H9 (cell line): ENCODE results near the gene METTL26. TPM values are rescaled to one million over a fixed set of nuclear protein-coding genes. Genes with fewer than 3 reads are reported as not detected.

ENCODE experiments used
- DNase-seq: peaks from one replicate; pipeline ENCODE4 v3.0.0-alpha.2; 2017
- H2AFZ ChIP-seq: one replicate; pipeline ENCODE4 v1.6.1; 2013; ENCODE audit warnings: mild to moderate bottlenecking, low read length, control low read depth, moderate library complexity
- H2AK5ac ChIP-seq: 2 replicates; pipeline ENCODE4 v1.6.1; 2013; ENCODE audit warnings: low read length, control low read depth, mixed read lengths; ENCODE audit not compliant: insufficient read length
- H2BK120ac ChIP-seq: one replicate; pipeline ENCODE4 v1.6.1; 2013; ENCODE audit warnings: low read depth, mild to moderate bottlenecking, low read length, control low read depth, inconsistent platforms; ENCODE audit not compliant: poor library complexity, severe bottlenecking
- H2BK12ac ChIP-seq: 2 replicates; pipeline ENCODE4 v1.6.1; 2013; ENCODE audit warnings: low read length, control low read depth, mixed read lengths, low read depth; ENCODE audit not compliant: insufficient read length
- H2BK15ac ChIP-seq: 2 replicates; pipeline ENCODE4 v1.6.1; 2013; ENCODE audit warnings: low read depth, low read length, control low read depth
- H2BK20ac ChIP-seq: one replicate; pipeline ENCODE4 v1.6.1; 2013; ENCODE audit warnings: low read depth, mild to moderate bottlenecking, low read length, control low read depth, inconsistent platforms; ENCODE audit not compliant: poor library complexity, severe bottlenecking
- H2BK5ac ChIP-seq: 2 replicates; pipeline ENCODE4 v1.6.1; 2013; ENCODE audit warnings: low read length, control low read depth, mixed read lengths; ENCODE audit not compliant: insufficient read length
- H3K14ac ChIP-seq: 2 replicates; pipeline ENCODE4 v1.6.1; 2013; ENCODE audit warnings: low read length, control low read depth; ENCODE audit not compliant: insufficient read depth
- H3K18ac ChIP-seq: 2 replicates; pipeline ENCODE4 v1.6.1; 2013; ENCODE audit warnings: low read depth, mild to moderate bottlenecking, mixed read lengths, low read length, control low read depth; ENCODE audit not compliant: insufficient read length
- H3K23ac ChIP-seq: 2 replicates; pipeline ENCODE4 v1.6.1; 2013; ENCODE audit warnings: low read length, control low read depth, mixed read lengths, low read depth; ENCODE audit not compliant: insufficient read length
- H3K23me2 ChIP-seq: 2 replicates; pipeline ENCODE4 v1.6.1; 2013; ENCODE audit warnings: low read depth, mild to moderate bottlenecking, mixed read lengths, low read length, control low read depth; ENCODE audit not compliant: insufficient read length, poor library complexity, severe bottlenecking
- H3K27ac ChIP-seq: 2 replicates; pipeline ENCODE4 v1.5.1; 2013; ENCODE audit warnings: low read length, control low read depth, mixed read lengths, low read depth; ENCODE audit not compliant: insufficient read length
- H3K27me3 ChIP-seq: 2 replicates; pipeline ENCODE4 v1.6.1; 2013; ENCODE audit warnings: low read length, control low read depth, inconsistent platforms; ENCODE audit not compliant: insufficient read depth
- H3K4ac ChIP-seq: 2 replicates; pipeline ENCODE4 v1.6.1; 2013; ENCODE audit warnings: low read depth, mild to moderate bottlenecking, control low read depth, inconsistent platforms, low read length, moderate library complexity
- H3K4me1 ChIP-seq: 2 replicates; pipeline ENCODE4 v1.6.1; 2013; ENCODE audit warnings: low read length, control low read depth, inconsistent platforms; ENCODE audit not compliant: insufficient read depth
- H3K4me2 ChIP-seq: 2 replicates; pipeline ENCODE4 v1.6.1; 2013; ENCODE audit warnings: low read length, control low read depth, mixed read lengths; ENCODE audit not compliant: insufficient read length, insufficient read depth
- H3K56ac ChIP-seq: 2 replicates; pipeline ENCODE4 v1.6.1; 2013; ENCODE audit warnings: low read depth, mild to moderate bottlenecking, mixed read lengths, low read length, control low read depth; ENCODE audit not compliant: insufficient read length
- H3K79me1 ChIP-seq: 2 replicates; pipeline ENCODE4 v1.6.1; 2013; ENCODE audit warnings: low read depth, mild to moderate bottlenecking, moderate library complexity, low read length, control low read depth, inconsistent platforms; ENCODE audit not compliant: insufficient read depth, poor library complexity, severe bottlenecking
- H3K79me2 ChIP-seq: 2 replicates; pipeline ENCODE4 v1.6.1; 2013; ENCODE audit warnings: low read length, control low read depth, inconsistent platforms; ENCODE audit not compliant: insufficient read depth
- H3K9ac ChIP-seq: 2 replicates; pipeline ENCODE4 v1.6.1; 2013; ENCODE audit warnings: low read length, control low read depth, mixed read lengths; ENCODE audit not compliant: insufficient read length; ENCODE audit errors: extremely low read depth
- H3K9me3 ChIP-seq: one replicate; pipeline ENCODE4 v1.6.1; 2013; ENCODE audit warnings: low read depth, low read length, inconsistent platforms; ENCODE audit not compliant: control insufficient read depth
- H3T11ph ChIP-seq: one replicate; pipeline ENCODE4 v1.6.1; 2013; ENCODE audit warnings: mild to moderate bottlenecking, low read length, control low read depth, inconsistent platforms
- H4K20me1 ChIP-seq: one replicate; pipeline ENCODE4 v1.6.1; 2013; ENCODE audit not compliant: control insufficient read depth, insufficient read length, insufficient read depth
- H4K5ac ChIP-seq: 2 replicates; pipeline ENCODE4 v1.6.1; 2013; ENCODE audit warnings: low read depth, mild to moderate bottlenecking, mixed read lengths, low read length, control low read depth; ENCODE audit not compliant: insufficient read length
- H4K8ac ChIP-seq: replicated peaks from 2 replicates; pipeline ENCODE4 v1.6.1; 2013; ENCODE audit warnings: low read length, control low read depth, mixed read lengths, low read depth; ENCODE audit not compliant: insufficient read length
- H4K91ac ChIP-seq: 2 replicates; pipeline ENCODE4 v1.6.1; 2013; ENCODE audit warnings: low read depth, mild to moderate bottlenecking, moderate library complexity, mixed read lengths, low read length, control low read depth; ENCODE audit not compliant: insufficient read length
- H3K27ac Mint-ChIP-seq, 3 experiments: 2 replicates in 2 of 3; 3 replicates in 1 of 3; pipeline ENCODE4 v1.8.0; 2020 to 2021; ENCODE audit warnings: mixed read lengths in 3 of 3, mild to moderate bottlenecking in 1 of 3, moderate library complexity in 1 of 3
- H3K27me3 Mint-ChIP-seq: 2 replicates; pipeline ENCODE4 v1.8.0; 2021; ENCODE audit warnings: low read depth, mild to moderate bottlenecking, moderate library complexity, mixed read lengths
- H3K36me3 Mint-ChIP-seq, 3 experiments: 2 replicates in 2 of 3; 3 replicates in 1 of 3; pipeline ENCODE4 v1.8.0; 2020 to 2021; ENCODE audit warnings: low read depth in 3 of 3, mixed read lengths in 3 of 3; ENCODE audit not compliant: insufficient read depth in 1 of 3
- H3K4me1 Mint-ChIP-seq, 2 experiments: 2 replicates each; pipeline ENCODE4 v1.8.0; 2020; ENCODE audit warnings: mixed read lengths in 2 of 2
- H3K4me3 Mint-ChIP-seq, 2 experiments: 2 replicates in 1 of 2; 3 replicates in 1 of 2; pipeline ENCODE4 v1.8.0; 2020 to 2021; ENCODE audit warnings: mild to moderate bottlenecking in 2 of 2, mixed read lengths in 2 of 2, moderate library complexity in 1 of 2
- H3K9me3 Mint-ChIP-seq, 2 experiments: 2 replicates in 1 of 2; 3 replicates in 1 of 2; pipeline ENCODE4 v1.8.0; 2020; ENCODE audit warnings: mild to moderate bottlenecking in 2 of 2, mixed read lengths in 2 of 2, moderate library complexity in 1 of 2
- CTCF ChIP-seq: fragments of 200-600 bp; sonication (generic); conservative IDR thresholded peaks from 3 replicates; pipeline ENCODE4 v1.8.0; 2021; ENCODE audit warnings: antibody characterized with exemption, mild to moderate bottlenecking
- WGBS: extraction: QIAGEN DNeasy Blood & Tissue Kit; methylation state at CpG from one replicate; pipeline ENCODE4 v1.1.7; 2013; ENCODE audit warnings: missing lambda C conversion rate, low lambda C conversion rate, mixed read lengths; ENCODE audit not compliant: insufficient read length; ENCODE audit errors: extremely low coverage; 5-methylcytosine and 5-hydroxymethylcytosine counted together
- total RNA-seq: library from RNA; stranded (reverse); gene quantifications from 2 replicates; pipeline ENCODE4 v1.2.1, GENCODE V29; 2021

Gene METTL26
- total RNA-seq, 1 experiment from 2014 or later, result 108 TPM

GRCh38 chr16:590188-590814 lies 45.8 kb downstream of the METTL26 start:
- Mint-ChIP-seq H3K9me3 (0 out of 5 replicates have a peak, but pooled peaks cover 0 to 3% of the 10 kb centered on the region in 2 experiments), H3K27ac (peak overlapping the region in 1 of 3 experiments; percentile 47; a peak in 2 of 7 replicates), H3K4me3 (peak overlapping the region; percentile 77 to 86), H3K36me3 (peaks cover 0 to 12% (median 7%) of the 10 kb centered on the region in 3 experiments; a peak in 6 of 7 replicates), H3K4me1 (peaks cover 16 to 26% of the 10 kb centered on the region in 2 experiments), H3K27me3 (peaks cover 51% of the 10 kb centered on the region)
- Histone ChIP-seq H2BK20ac (no peak overlapping the region), H3K9me3 (no peaks in the 10 kb centered on the region), H3K23ac (no peak overlapping the region), H3T11ph (no peak overlapping the region), H3K79me1 (peaks cover 3% of the 10 kb centered on the region), H3K79me2 (no peaks in the 10 kb centered on the region; the same call in 1 of the 2 replicates), H2BK15ac (no peak overlapping the region), H3K56ac (no peak overlapping the region), H2BK5ac (no peak overlapping the region), H4K8ac (no peak overlapping the region), H3K27ac (no peak overlapping the region), H2AK5ac (no peak overlapping the region), H3K14ac (no peak overlapping the region; the same call in 1 of the 2 replicates), H3K4me2 (peak overlapping the region; percentile 61), H2AFZ (no peak overlapping the region), H4K91ac (no peak overlapping the region), H3K4ac (no peak overlapping the region), H3K27me3 (peaks cover 7% of the 10 kb centered on the region; the same call in 1 of the 2 replicates), H3K4me1 (no peaks in the 10 kb centered on the region), H3K18ac (no peak overlapping the region), H4K20me1 (no peaks in the 10 kb centered on the region), H4K5ac (no peak overlapping the region), H3K9ac (no peak overlapping the region), H2BK12ac (no peak overlapping the region), H3K23me2 (peaks cover 5% of the 10 kb centered on the region), H2BK120ac (no peak overlapping the region)
- no peak for DNase-seq
- WGBS, result no CpG with 5 or more reads among the region's 71 CpGs
- no peak for TF ChIP-seq CTCF
